IMR-90 (cell line): Measurements from ENCODE around the gene FEM1A. TPM values are rescaled to one million over a fixed set of nuclear protein-coding genes. Genes with fewer than 3 reads are reported as not detected.
"Not testable (repeated sequence)": the region's sequence is repeated elsewhere in the genome, so short reads cannot be mapped to it uniquely, and the experiment has no call there.

ENCODE experiments used
- ATAC-seq: fragments of 200-7000 bp; cut with Tn5 transposase; 2 replicates; pipeline ENCODE4 v1.9.1; 2020; ENCODE audit warnings: low read depth, mild to moderate bottlenecking, moderate library complexity
- BruUV-seq: library from RNA; stranded (reverse); fragments of 400-500 nt; replicated peaks from 2 replicates; lab custom pipeline; 2021; lab: Mats Ljungman, UMichigan
- CTCF ChIA-PET: fragments of 300-600 bp; formaldehyde crosslinking; extraction: SDS; loops from one replicate; lab custom pipeline; 2021; ENCODE audit warnings: antibody characterized with exemption; lab: Yijun Ruan, JAX
- POLR2A ChIA-PET: fragments of 300-600 bp; sonication (Branson Sonifier 250); formaldehyde crosslinking; loops from one replicate; lab custom pipeline; 2022; ENCODE audit warnings: antibody characterized with exemption; ENCODE audit not compliant: unreplicated experiment; lab: Charles Lee
- DNase-seq: peaks from one replicate; pipeline ENCODE4 v3.0.0; 2013
- H2AFZ ChIP-seq: replicated peaks from 2 replicates; pipeline ENCODE3; 2013; ENCODE audit warnings: low read length, mild to moderate bottlenecking; ENCODE audit not compliant: poor library complexity
- H2AK5ac ChIP-seq: 2 replicates; pipeline ENCODE4 v1.6.1; 2013; ENCODE audit warnings: low read depth, low read length, inconsistent platforms
- H2AK9ac ChIP-seq: replicated peaks from 2 replicates; pipeline ENCODE3; 2013; ENCODE audit warnings: mild to moderate bottlenecking, low read depth, low read length, moderate library complexity; ENCODE audit not compliant: poor library complexity
- H2BK120ac ChIP-seq: 2 replicates; pipeline ENCODE4 v1.6.1; 2013; ENCODE audit warnings: low read depth, low read length, inconsistent platforms
- H2BK15ac ChIP-seq: 3 replicates; pipeline ENCODE4 v1.6.1; 2013; ENCODE audit warnings: low read depth, low read length, inconsistent platforms
- H2BK20ac ChIP-seq: 2 replicates; pipeline ENCODE4 v1.6.1; 2013; ENCODE audit warnings: low read depth, mild to moderate bottlenecking, inconsistent platforms, low read length, moderate library complexity
- H2BK5ac ChIP-seq: 2 replicates; pipeline ENCODE4 v1.6.1; 2013; ENCODE audit warnings: mild to moderate bottlenecking, low read depth, low read length, inconsistent platforms; ENCODE audit not compliant: poor library complexity, severe bottlenecking
- H3K14ac ChIP-seq: replicated peaks from 2 replicates; pipeline ENCODE4 v1.6.1; 2013; ENCODE audit warnings: low read depth, low read length, inconsistent platforms
- H3K18ac ChIP-seq: 2 replicates; pipeline ENCODE4 v1.6.1; 2013; ENCODE audit warnings: low read depth, low read length, control low read depth
- H3K23ac ChIP-seq: 2 replicates; pipeline ENCODE4 v1.6.1; 2013; ENCODE audit warnings: low read depth, low read length, inconsistent platforms
- H3K27ac ChIP-seq: 2 replicates; pipeline ENCODE4 v1.5.1; 2013; ENCODE audit warnings: mild to moderate bottlenecking, control low read depth, low read length; ENCODE audit not compliant: insufficient read depth
- H3K27me3 ChIP-seq: 2 replicates; pipeline ENCODE4 v1.6.1; 2013; ENCODE audit warnings: low read length; ENCODE audit not compliant: control insufficient read depth, insufficient read depth
- H3K36me3 ChIP-seq: 2 replicates; pipeline ENCODE4 v1.6.1; 2013; ENCODE audit warnings: low read length, mixed read lengths; ENCODE audit not compliant: control insufficient read depth, insufficient read depth
- H3K4ac ChIP-seq: 2 replicates; pipeline ENCODE4 v1.6.1; 2013; ENCODE audit warnings: low read depth, low read length, inconsistent platforms
- H3K4me1 ChIP-seq: 2 replicates; pipeline ENCODE4 v1.6.1; 2013; ENCODE audit warnings: low read length, mixed read lengths; ENCODE audit not compliant: control insufficient read depth, insufficient read depth
- H3K4me2 ChIP-seq: 2 replicates; pipeline ENCODE4 v1.6.1; 2013; ENCODE audit warnings: low read depth, mild to moderate bottlenecking, control low read depth, low read length, moderate library complexity
- H3K4me3 ChIP-seq: 2 replicates; pipeline ENCODE4 v1.5.1; 2013; ENCODE audit warnings: low read depth, mild to moderate bottlenecking, control low read depth, low read length, moderate library complexity; ENCODE audit not compliant: insufficient read depth
- H3K56ac ChIP-seq: 2 replicates; pipeline ENCODE4 v1.6.1; 2013; ENCODE audit warnings: low read length, inconsistent platforms; ENCODE audit not compliant: insufficient read depth; ENCODE audit errors: extremely low read depth
- H3K79me1 ChIP-seq, 2 experiments: 2 replicates each; pipeline ENCODE4 v1.6.1; 2013; ENCODE audit warnings: low read length in 2 of 2, inconsistent platforms in 1 of 2, low read depth in 1 of 2
- H3K9ac ChIP-seq: 2 replicates; pipeline ENCODE4 v1.6.1; 2013; ENCODE audit warnings: low read depth, low read length, control low read depth
- H3K9me1 ChIP-seq: 2 replicates; pipeline ENCODE4 v1.6.1; 2013; ENCODE audit warnings: low read length, inconsistent platforms; ENCODE audit not compliant: insufficient read depth
- H3K9me3 ChIP-seq: 2 replicates; pipeline ENCODE4 v1.6.1; 2013; ENCODE audit warnings: low read length; ENCODE audit not compliant: control insufficient read depth, insufficient read depth
- H4K20me1 ChIP-seq: 2 replicates; pipeline ENCODE4 v1.6.1; 2013; ENCODE audit warnings: low read length, inconsistent platforms; ENCODE audit not compliant: insufficient read depth
- H4K5ac ChIP-seq: 2 replicates; pipeline ENCODE4 v1.6.1; 2013; ENCODE audit warnings: mild to moderate bottlenecking, low read depth, low read length, control low read depth
- H4K8ac ChIP-seq, 2 experiments: 2 replicates each; pipeline ENCODE4 v1.6.1; 2013; ENCODE audit warnings: low read depth in 2 of 2, low read length in 2 of 2, control low read depth in 1 of 2, inconsistent platforms in 1 of 2
- H4K91ac ChIP-seq: 2 replicates; pipeline ENCODE4 v1.6.1; 2013; ENCODE audit warnings: low read depth, low read length, inconsistent platforms; ENCODE audit not compliant: insufficient read depth
- WGBS, 2 experiments: methylation state at CpG; one replicate each; pipeline versions ENCODE4 v1.1.5 to v1.1.7; 2013; ENCODE audit warnings: missing lambda C conversion rate in 2 of 2; ENCODE audit not compliant: insufficient read length in 1 of 2; ENCODE audit errors: extremely low coverage in 2 of 2; 5-methylcytosine and 5-hydroxymethylcytosine counted together
- dilution Hi-C: fragments of 300-500 bp; cut with HindIII; formaldehyde crosslinking; loops from one replicate; pipeline ENCODE4 v1.14.3; 2018; ENCODE audit warnings: low sequenced_read_pairs; ENCODE audit not compliant: unreplicated experiment
- in situ Hi-C: fragments of 300-500 bp; cut with MboI; formaldehyde crosslinking; loops from 3 replicates; pipeline ENCODE4 v1.14.3; 2019; ENCODE audit warnings: low sequenced_read_pairs, inconsistent platforms, mixed read lengths
- intact Hi-C: fragments of 100-400 bp; cut with micrococcal nuclease; formaldehyde crosslinking; loops from 2 replicates; pipeline ENCODE4 v1.10.0; 2022
- polyA plus RNA-seq, 3 experiments: library from polyadenylated mRNA; depleted of rRNA; stranded (reverse); fragments of >200 nt; gene quantifications; 2 replicates each; pipeline ENCODE4 v1.2.3, GENCODE V29; 2012; ENCODE audit warnings: low replicate concordance in 1 of 3
- total RNA-seq: library from RNA; depleted of rRNA; stranded (reverse); fragments of >200 nt; gene quantifications from 2 replicates; pipeline ENCODE4 v1.2.3, GENCODE V29; 2012

The FEM1A gene
- total and polyA plus RNA-seq, 2 of the 4 experiments (the other 2 are of a cell fraction), result 5.3 to 8.8 TPM

DNA sequence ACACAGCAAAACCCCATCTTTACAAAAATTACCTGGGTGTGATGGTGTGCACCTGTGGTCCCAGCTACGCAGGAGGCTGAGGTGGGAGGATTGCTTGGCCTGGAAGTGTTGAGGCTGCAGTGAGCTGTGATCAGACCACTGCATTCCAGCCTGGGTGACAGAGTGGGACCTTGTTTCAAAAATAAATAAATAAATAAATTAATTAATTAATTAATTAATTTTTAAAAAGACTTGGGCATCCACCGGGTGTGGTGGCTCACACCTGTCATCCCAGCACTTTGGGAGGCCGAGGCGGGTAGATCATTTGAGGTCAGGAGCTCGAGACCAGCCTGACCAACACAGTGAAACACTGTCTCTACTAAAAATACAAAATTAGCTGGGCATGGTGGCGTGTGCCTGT is 13.6 kb downstream of the FEM1A start:
- H2BK120ac ChIP-seq, H3K27me3 ChIP-seq, H3K4me1 ChIP-seq, H3K9me1 ChIP-seq, BruUV-seq, H2AFZ ChIP-seq, H3K79me1 ChIP-seq, H2BK20ac ChIP-seq, dilution Hi-C loops, DNase-seq, H2AK5ac ChIP-seq, H2BK15ac ChIP-seq, POLR2A ChIA-PET, H3K4me2 ChIP-seq, H3K23ac ChIP-seq, intact Hi-C loops, H2AK9ac ChIP-seq, H3K18ac ChIP-seq, H3K9me3 ChIP-seq, H4K5ac ChIP-seq, H3K9ac ChIP-seq, H3K4me3 ChIP-seq, H4K91ac ChIP-seq, ATAC-seq, H3K36me3 ChIP-seq, H3K56ac ChIP-seq, H3K27ac ChIP-seq, H4K20me1 ChIP-seq, H2BK5ac ChIP-seq, H3K4ac ChIP-seq, H4K8ac ChIP-seq, H3K14ac ChIP-seq: not testable (repeated sequence)
- WGBS, 2 experiments, result no CpG with 5 or more reads among the region's 6 CpGs
- in situ Hi-C loops, result loop anchor here (5.0 kb wide), 2 partner anchors 107 to 227 kb away; no protein-coding TSS in a partner anchor
- CTCF ChIA-PET, result interaction anchor here (0.6 kb wide), 1 partner anchor 74 kb away, joined by 4 read pairs; no protein-coding TSS in a partner anchor
